HFF-Myc (cell line): ENCODE measurements around the gene ZSCAN26.
A peak's percentile ranks its signal among the peaks of the same experiment; 100 is the strongest.

Experiments
- DNase-seq: peaks from one replicate; pipeline ENCODE4 v3.0.0-alpha.2; 2011; ENCODE audit warnings: low read depth; ENCODE audit errors: extremely low read depth
- H3K4me3 ChIP-seq: replicated peaks from 2 replicates; pipeline ENCODE4 v1.5.1; 2011; ENCODE audit warnings: low read depth, mild to moderate bottlenecking, control low read depth, low read length
- TF ChIP-seq, protein P1 (sequence below): IDR thresholded peaks from 2 replicates; pipeline ENCODE4 v1.5.1; 2012; ENCODE audit warnings: mild to moderate bottlenecking, low read depth, low read length, control low read depth; ENCODE audit errors: missing control alignments

Gene ZSCAN26

DNA sequence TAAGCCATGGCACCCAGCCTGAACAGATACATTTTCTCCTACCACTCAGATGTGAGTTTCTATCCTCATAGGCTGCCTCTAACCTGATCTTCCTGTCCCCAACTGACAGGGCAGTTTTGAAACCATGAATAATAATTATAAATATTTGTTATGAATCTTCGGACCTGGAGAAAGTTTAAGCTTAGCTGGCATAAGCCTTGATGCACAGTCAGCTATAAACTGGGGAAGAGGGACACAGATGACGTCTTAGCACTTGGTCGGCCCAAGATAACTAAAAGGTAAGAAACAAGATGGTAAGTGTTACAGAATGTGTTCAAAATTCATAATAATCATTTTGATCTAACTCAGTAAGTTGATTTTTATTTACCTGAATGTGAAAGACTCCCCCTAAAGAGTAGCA is 23.0 kb upstream of the ZSCAN26 start:
- DNase-seq, result no peak
- TF ChIP-seq, protein P1, sequence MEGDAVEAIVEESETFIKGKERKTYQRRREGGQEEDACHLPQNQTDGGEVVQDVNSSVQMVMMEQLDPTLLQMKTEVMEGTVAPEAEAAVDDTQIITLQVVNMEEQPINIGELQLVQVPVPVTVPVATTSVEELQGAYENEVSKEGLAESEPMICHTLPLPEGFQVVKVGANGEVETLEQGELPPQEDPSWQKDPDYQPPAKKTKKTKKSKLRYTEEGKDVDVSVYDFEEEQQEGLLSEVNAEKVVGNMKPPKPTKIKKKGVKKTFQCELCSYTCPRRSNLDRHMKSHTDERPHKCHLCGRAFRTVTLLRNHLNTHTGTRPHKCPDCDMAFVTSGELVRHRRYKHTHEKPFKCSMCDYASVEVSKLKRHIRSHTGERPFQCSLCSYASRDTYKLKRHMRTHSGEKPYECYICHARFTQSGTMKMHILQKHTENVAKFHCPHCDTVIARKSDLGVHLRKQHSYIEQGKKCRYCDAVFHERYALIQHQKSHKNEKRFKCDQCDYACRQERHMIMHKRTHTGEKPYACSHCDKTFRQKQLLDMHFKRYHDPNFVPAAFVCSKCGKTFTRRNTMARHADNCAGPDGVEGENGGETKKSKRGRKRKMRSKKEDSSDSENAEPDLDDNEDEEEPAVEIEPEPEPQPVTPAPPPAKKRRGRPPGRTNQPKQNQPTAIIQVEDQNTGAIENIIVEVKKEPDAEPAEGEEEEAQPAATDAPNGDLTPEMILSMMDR, result no peak

DNA sequence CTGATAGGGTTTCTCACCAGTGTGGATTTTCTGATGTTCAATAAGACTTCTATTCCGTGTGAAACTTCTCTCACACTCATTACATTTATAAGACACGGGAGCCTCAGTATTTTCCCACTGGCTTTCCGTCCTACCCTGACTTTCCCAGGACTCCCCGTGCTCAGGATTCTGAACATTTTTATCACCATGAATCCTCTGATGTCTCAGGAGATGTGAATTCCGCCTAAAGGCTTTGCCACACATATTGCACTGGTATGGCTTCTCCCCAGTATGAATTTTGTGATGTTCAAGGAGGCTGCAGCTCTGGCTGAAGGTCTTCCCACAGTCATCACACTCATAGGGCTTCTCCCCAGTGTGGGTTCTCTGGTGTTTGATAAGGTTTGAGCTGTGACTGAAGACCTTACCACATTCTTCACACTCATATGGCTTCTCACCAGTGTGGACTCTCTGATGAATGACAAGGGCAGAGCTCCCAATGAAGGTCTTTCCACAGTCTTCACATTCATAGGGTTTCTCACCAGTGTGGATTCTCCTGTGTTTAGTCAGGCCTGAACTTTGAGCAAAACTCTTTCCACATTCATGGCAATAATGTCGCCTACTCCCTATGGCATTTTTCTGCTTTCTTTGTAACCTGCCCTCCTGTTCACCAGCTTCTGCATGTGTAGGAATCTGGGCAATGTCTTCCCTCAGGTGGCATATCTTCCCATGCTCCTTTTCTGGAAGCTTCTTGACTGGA is 21.6 kb upstream of the ZSCAN26 start:
- no peak for DNase-seq
- TF ChIP-seq, protein P1, result no peak

More for the DNA sequence above, 23.0 kb upstream of the ZSCAN26 start:
- H3K4me3 ChIP-seq, result no peak overlapping the region

DNA sequence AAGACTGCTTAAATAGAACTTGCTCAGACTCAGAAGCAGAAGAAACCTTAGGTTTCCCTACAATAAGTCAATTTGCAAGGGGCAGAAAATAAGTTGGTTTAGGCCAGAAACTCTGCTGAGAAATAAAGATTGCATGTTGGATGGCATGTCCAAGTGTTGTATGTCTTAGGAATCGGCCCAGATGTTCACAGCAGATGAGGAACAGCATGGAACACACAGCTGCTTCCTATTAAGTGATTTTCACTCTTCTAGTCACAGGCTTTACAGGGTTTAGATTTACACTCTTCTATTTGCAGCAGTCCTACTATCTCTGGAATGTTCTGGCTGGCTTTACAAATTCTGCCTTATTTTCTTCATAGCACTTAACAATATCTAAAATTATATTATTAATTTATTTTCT is 18.0 kb upstream of the ZSCAN26 start:
- no peak for DNase-seq
- TF ChIP-seq, protein P1, result no peak
- H3K4me3 ChIP-seq, result no peak overlapping the region

More for the DNA sequence above, 21.6 kb upstream of the ZSCAN26 start:
- H3K4me3 ChIP-seq, result no peak overlapping the region

DNA sequence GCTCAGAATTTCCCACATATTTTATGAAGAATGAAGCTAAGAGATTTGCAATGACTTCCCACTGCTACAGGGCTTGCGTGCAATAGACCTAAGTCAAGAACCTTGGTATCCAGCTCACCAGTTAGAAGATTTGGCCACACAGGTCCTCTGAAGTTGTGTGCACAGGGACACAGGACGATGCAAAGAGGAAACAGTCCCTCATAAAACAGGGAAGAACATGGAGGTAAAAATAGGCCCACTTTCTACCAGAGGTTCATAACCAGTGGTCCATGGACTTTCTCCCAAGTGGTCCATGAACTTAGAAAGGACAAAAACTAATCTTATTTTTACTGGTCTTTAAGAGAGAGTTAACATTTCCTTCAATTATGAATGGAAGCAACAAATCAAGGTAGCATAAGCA is 16.2 kb upstream of the ZSCAN26 start:
- DNase-seq, result no peak
- TF ChIP-seq, protein P1, result no peak
- H3K4me3 ChIP-seq, result peak overlapping the region; percentile 58

DNA sequence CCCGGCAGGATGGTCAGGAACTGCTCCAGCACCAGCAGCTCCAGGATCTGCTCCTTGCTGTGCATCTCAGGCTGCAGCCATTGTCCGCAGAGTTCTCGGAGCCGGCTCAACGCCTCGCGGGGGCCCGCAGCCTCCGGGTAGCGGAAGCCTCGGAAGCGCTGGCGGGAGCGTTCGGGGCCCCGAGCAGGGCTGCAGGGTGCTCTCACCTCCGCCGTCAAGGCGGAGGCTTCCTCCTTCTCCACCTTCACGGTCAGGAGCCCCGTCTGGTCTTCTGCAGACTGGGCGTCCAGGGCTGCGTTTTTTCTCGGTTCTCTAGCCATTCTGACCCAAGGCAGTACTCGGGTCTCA is 15.3 kb upstream of the ZSCAN26 start:
- TF ChIP-seq, protein P1, result no peak
- peak overlapping the region; percentile 58 for H3K4me3 ChIP-seq
- DNase-seq, result no peak

DNA sequence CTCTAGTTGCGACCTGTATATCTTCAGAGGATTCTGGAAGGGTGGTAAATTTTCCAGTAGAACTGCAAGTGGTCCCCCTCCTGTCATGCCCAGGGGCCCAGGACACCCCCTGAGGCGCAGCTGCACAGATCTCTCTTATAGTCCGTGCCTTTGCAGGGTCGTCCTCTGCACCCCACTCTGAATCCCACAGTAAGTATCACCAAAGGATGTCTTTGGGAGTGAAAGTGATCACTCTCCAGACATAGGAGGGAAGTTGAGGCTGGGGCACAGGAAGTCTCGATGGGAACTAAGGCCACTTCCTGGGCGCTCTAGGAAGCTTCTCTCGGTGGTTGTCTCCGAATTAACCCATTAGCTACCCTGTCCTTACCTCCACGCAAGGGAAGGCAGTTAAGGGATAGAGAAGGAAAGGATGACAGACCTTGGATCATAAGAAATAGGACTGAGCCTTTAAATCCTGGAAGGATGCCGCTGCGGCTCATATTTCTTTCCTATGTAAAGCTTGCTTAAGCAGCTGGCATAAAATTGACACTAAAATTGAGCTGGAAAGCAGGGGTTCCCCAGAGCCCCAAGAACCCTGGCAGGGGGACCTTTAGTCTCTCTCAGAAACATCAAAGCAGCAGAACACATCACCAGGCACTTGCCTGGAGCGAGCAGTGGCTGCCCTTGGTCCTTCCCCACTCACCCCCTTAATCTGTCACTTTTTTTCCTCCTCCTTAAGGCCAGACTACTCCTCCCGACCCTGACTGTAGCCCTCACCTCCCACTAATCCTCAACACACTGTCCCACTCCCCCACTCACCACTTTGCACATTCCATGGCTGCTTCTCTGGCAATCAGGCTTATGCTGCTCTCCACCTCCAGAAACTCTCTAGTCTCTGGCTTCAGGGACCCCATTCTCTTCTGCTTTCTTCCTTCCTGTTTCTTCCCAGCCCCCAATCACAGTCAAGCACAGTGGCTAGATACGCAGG is 14.7 kb upstream of the ZSCAN26 start, which contains the start of gene ZKSCAN4:
ZKSCAN4 (minus strand) TSS at position 261 of the 967 bp plus-strand sequence. CDS start 289 bp downstream, outside the sequence.
- DNase-seq, result peak; percentile 86
- TF ChIP-seq, protein P1, result no peak
- peak within 1 kb of the TSS; percentile 58 for H3K4me3 ChIP-seq
